ENCODE results near the gene TAS2R46. TPM values are rescaled to one million over a fixed set of nuclear protein-coding genes. Genes with fewer than 3 reads are reported as not detected.

The TAS2R46 gene
- total and polyA plus RNA-seq, 9 donors, result 0.14 to 1.6 (median 0.27) TPM; not detected in 6

GRCh38 chr12:11081987-11082386 lies 19.9 kb upstream of the TAS2R46 start:
- H3K27me3 ChIP-seq (ENCODE audit: control insufficient read depth, insufficient read depth, low read length), result no peaks in the 10 kb centered on the region
- H3K9me3 ChIP-seq (replicated peaks; ENCODE audit: control insufficient read depth, low read depth, low read length), result peaks cover 4% of the 10 kb centered on the region
- WGBS (ENCODE audit: insufficient coverage), result no CpG with 5 or more reads among the region's 2 CpGs
- DNase-seq, result no peak
- no peaks in the 10 kb centered on the region for H3K4me1 ChIP-seq (ENCODE audit: control insufficient read depth, insufficient read depth, low read length)
- H3K36me3 ChIP-seq (ENCODE audit: control insufficient read depth, insufficient read depth, low read length), result no peaks in the 10 kb centered on the region
- H3K27ac ChIP-seq (ENCODE audit: low read length), result no peak overlapping the region
- no peak overlapping the region for H3K4me3 ChIP-seq (ENCODE audit: low read length)

- no peak for DNase-seq
- Histone ChIP-seq H3K27ac (ENCODE audit: low read length) (no peak overlapping the region), H3K27me3 (ENCODE audit: control insufficient read depth, insufficient read depth, low read length) (no peaks in the 10 kb centered on the region), H3K9me3 (replicated peaks; ENCODE audit: control insufficient read depth, low read depth, low read length) (peaks cover 2% of the 10 kb centered on the region), H3K36me3 (ENCODE audit: control insufficient read depth, insufficient read depth, low read length) (peaks cover 3% of the 10 kb centered on the region), H3K4me3 (ENCODE audit: low read length) (no peak overlapping the region), H3K4me1 (ENCODE audit: control insufficient read depth, insufficient read depth, low read length) (no peaks in the 10 kb centered on the region)
- no CpG with 5 or more reads among the region's 1 CpG for WGBS (ENCODE audit: insufficient coverage)
Observed at GRCh38 chr12:11078246-11078645, 16.2 kb upstream of the TAS2R46 start.

- Histone ChIP-seq H3K36me3 (ENCODE audit: control insufficient read depth, insufficient read depth, low read length) (peaks cover 3% of the 10 kb centered on the region), H3K27ac (ENCODE audit: low read length) (no peak overlapping the region), H3K4me3 (ENCODE audit: low read length) (no peak overlapping the region), H3K27me3 (ENCODE audit: control insufficient read depth, insufficient read depth, low read length) (no peaks in the 10 kb centered on the region), H3K4me1 (ENCODE audit: control insufficient read depth, insufficient read depth, low read length) (no peaks in the 10 kb centered on the region), H3K9me3 (replicated peaks; ENCODE audit: control insufficient read depth, low read depth, low read length) (no peaks in the 10 kb centered on the region)
- WGBS (ENCODE audit: insufficient coverage), result no CpG with 5 or more reads among the region's 3 CpGs
- no peak for DNase-seq
Observed at GRCh38 chr12:11075642-11076041, 13.5 kb upstream of the TAS2R46 start.

GRCh38 chr12:11071414-11071813 lies 9.3 kb upstream of the TAS2R46 start:
- no peaks in the 10 kb centered on the region for H3K4me1 ChIP-seq (ENCODE audit: control insufficient read depth, insufficient read depth, low read length)
- H3K27ac ChIP-seq (ENCODE audit: low read length), result no peak overlapping the region
- 50% methylated on average over 2 of the region's 4 CpGs for WGBS (ENCODE audit: insufficient coverage)
- no peaks in the 10 kb centered on the region for H3K27me3 ChIP-seq (ENCODE audit: control insufficient read depth, insufficient read depth, low read length)
- DNase-seq, result no peak
- no peak overlapping the region for H3K4me3 ChIP-seq (ENCODE audit: low read length)
- H3K36me3 ChIP-seq (ENCODE audit: control insufficient read depth, insufficient read depth, low read length), result peaks cover 6% of the 10 kb centered on the region
- no peaks in the 10 kb centered on the region for H3K9me3 ChIP-seq (replicated peaks; ENCODE audit: control insufficient read depth, low read depth, low read length)

GRCh38 chr12:11070999-11071398 lies 8.9 kb upstream of the TAS2R46 start:
- H3K4me3 ChIP-seq (ENCODE audit: low read length), result no peak overlapping the region
- no peak overlapping the region for H3K27ac ChIP-seq (ENCODE audit: low read length)
- H3K9me3 ChIP-seq (replicated peaks; ENCODE audit: control insufficient read depth, low read depth, low read length), result no peaks in the 10 kb centered on the region
- DNase-seq, result no peak
- no peaks in the 10 kb centered on the region for H3K27me3 ChIP-seq (ENCODE audit: control insufficient read depth, insufficient read depth, low read length)
- WGBS (ENCODE audit: insufficient coverage), result no CpG with 5 or more reads among the region's 1 CpG
- no peaks in the 10 kb centered on the region for H3K4me1 ChIP-seq (ENCODE audit: control insufficient read depth, insufficient read depth, low read length)
- peaks cover 6% of the 10 kb centered on the region for H3K36me3 ChIP-seq (ENCODE audit: control insufficient read depth, insufficient read depth, low read length)

GRCh38 chr12:11069854-11070365 lies 7.8 kb upstream of the TAS2R46 start:
- Histone ChIP-seq H3K4me3 (ENCODE audit: low read length) (no peak overlapping the region), H3K27me3 (ENCODE audit: control insufficient read depth, insufficient read depth, low read length) (no peaks in the 10 kb centered on the region), H3K4me1 (ENCODE audit: control insufficient read depth, insufficient read depth, low read length) (no peaks in the 10 kb centered on the region), H3K9me3 (replicated peaks; ENCODE audit: control insufficient read depth, low read depth, low read length) (no peaks in the 10 kb centered on the region), H3K27ac (ENCODE audit: low read length) (no peak overlapping the region), H3K36me3 (ENCODE audit: control insufficient read depth, insufficient read depth, low read length) (peaks cover 6% of the 10 kb centered on the region)
- 100% methylated on average over 1 of the region's 5 CpGs for WGBS (ENCODE audit: insufficient coverage)
- no peak for DNase-seq

GRCh38 chr12:11067514-11067913 lies 5.4 kb upstream of the TAS2R46 start:
- Histone ChIP-seq H3K27me3 (ENCODE audit: control insufficient read depth, insufficient read depth, low read length) (no peaks in the 10 kb centered on the region), H3K9me3 (replicated peaks; ENCODE audit: control insufficient read depth, low read depth, low read length) (no peaks in the 10 kb centered on the region), H3K36me3 (ENCODE audit: control insufficient read depth, insufficient read depth, low read length) (peaks cover 3% of the 10 kb centered on the region), H3K4me1 (ENCODE audit: control insufficient read depth, insufficient read depth, low read length) (no peaks in the 10 kb centered on the region), H3K27ac (ENCODE audit: low read length) (no peak overlapping the region), H3K4me3 (ENCODE audit: low read length) (no peak overlapping the region)
- DNase-seq, result peak; percentile 76
- no CpG with 5 or more reads among the region's 2 CpGs for WGBS (ENCODE audit: insufficient coverage)

- H3K9me3 ChIP-seq (replicated peaks; ENCODE audit: control insufficient read depth, low read depth, low read length), result no peaks in the 10 kb centered on the region
- no peak overlapping the region for H3K4me3 ChIP-seq (ENCODE audit: low read length)
- no peak for DNase-seq
- H3K36me3 ChIP-seq (ENCODE audit: control insufficient read depth, insufficient read depth, low read length), result no peaks in the 10 kb centered on the region
- no peak overlapping the region for H3K27ac ChIP-seq (ENCODE audit: low read length)
- no peaks in the 10 kb centered on the region for H3K27me3 ChIP-seq (ENCODE audit: control insufficient read depth, insufficient read depth, low read length)
- no peaks in the 10 kb centered on the region for H3K4me1 ChIP-seq (ENCODE audit: control insufficient read depth, insufficient read depth, low read length)
Observed at GRCh38 chr12:11059784-11060183, 2.3 kb downstream of the TAS2R46 start.

- Histone ChIP-seq H3K27ac (ENCODE audit: low read length) (no peak overlapping the region), H3K36me3 (ENCODE audit: control insufficient read depth, insufficient read depth, low read length) (no peaks in the 10 kb centered on the region), H3K27me3 (ENCODE audit: control insufficient read depth, insufficient read depth, low read length) (no peaks in the 10 kb centered on the region), H3K4me3 (ENCODE audit: low read length) (no peak overlapping the region), H3K4me1 (ENCODE audit: control insufficient read depth, insufficient read depth, low read length) (no peaks in the 10 kb centered on the region), H3K9me3 (replicated peaks; ENCODE audit: control insufficient read depth, low read depth, low read length) (no peaks in the 10 kb centered on the region)
- 83% methylated on average over 3 of the region's 3 CpGs for WGBS (ENCODE audit: insufficient coverage)
- DNase-seq, result no peak
Observed at GRCh38 chr12:11059041-11059440, 3.1 kb downstream of the TAS2R46 start.

- no CpG with 5 or more reads among the region's 2 CpGs for WGBS (ENCODE audit: insufficient coverage)
- Histone ChIP-seq H3K4me1 (ENCODE audit: control insufficient read depth, insufficient read depth, low read length) (no peaks in the 10 kb centered on the region), H3K4me3 (ENCODE audit: low read length) (no peak overlapping the region), H3K27me3 (ENCODE audit: control insufficient read depth, insufficient read depth, low read length) (no peaks in the 10 kb centered on the region), H3K36me3 (ENCODE audit: control insufficient read depth, insufficient read depth, low read length) (no peaks in the 10 kb centered on the region), H3K27ac (ENCODE audit: low read length) (no peak overlapping the region), H3K9me3 (replicated peaks; ENCODE audit: control insufficient read depth, low read depth, low read length) (peaks cover 3% of the 10 kb centered on the region)
- no peak for DNase-seq
Observed at GRCh38 chr12:11055306-11055705, 6.8 kb downstream of the TAS2R46 start.
